ENCODE results near the gene ROR2. TPM values are rescaled to one million over a fixed set of nuclear protein-coding genes. Genes with fewer than 3 reads are reported as not detected.
A peak's percentile ranks its signal among the peaks of the same experiment; 100 is the strongest.

ROR2 gene
- total RNA-seq, 1 donor = 0.27 TPM

- DNase-seq (ENCODE audit: low read depth in 2 of 3, low spot score in 2 of 3) = no peak
Observed at GRCh38 chr9:91705386-91705785, 244.6 kb downstream of the ROR2 start.

- no peak for DNase-seq (ENCODE audit: low read depth in 2 of 3, low spot score in 2 of 3)
Observed at GRCh38 chr9:91700475-91700874, 249.6 kb downstream of the ROR2 start.

- no peak for DNase-seq (ENCODE audit: low read depth in 2 of 3, low spot score in 2 of 3)
Observed at GRCh38 chr9:91698266-91698665, 251.8 kb downstream of the ROR2 start.

GRCh38 chr9:91697201-91697600, 252.8 kb downstream of the ROR2 start:
- no peak for DNase-seq (ENCODE audit: low read depth in 2 of 3, low spot score in 2 of 3)

GRCh38 chr9:91694081-91694870, 255.8 kb downstream of the ROR2 start:
- no peak for DNase-seq (ENCODE audit: low read depth in 2 of 3, low spot score in 2 of 3)

- DNase-seq (ENCODE audit: low read depth in 2 of 3, low spot score in 2 of 3) = no peak
Observed at GRCh38 chr9:91693226-91693625, 256.8 kb downstream of the ROR2 start.

- peak in 2 of 3 donors; percentile 13 to 47 for DNase-seq (ENCODE audit: low read depth in 2 of 3, low spot score in 2 of 3)
Observed at GRCh38 chr9:91690540-91691249, 259.3 kb downstream of the ROR2 start.

- DNase-seq (ENCODE audit: low read depth in 2 of 3, low spot score in 2 of 3) = no peak
Observed at GRCh38 chr9:91689006-91689405, 261.0 kb downstream of the ROR2 start.

GRCh38 chr9:91683269-91683668, 266.8 kb downstream of the ROR2 start:
- DNase-seq (ENCODE audit: low read depth in 2 of 3, low spot score in 2 of 3) = no peak

GRCh38 chr9:91682806-91683205, 267.2 kb downstream of the ROR2 start:
- DNase-seq (ENCODE audit: low read depth in 2 of 3, low spot score in 2 of 3) = no peak

- DNase-seq (ENCODE audit: low read depth in 2 of 3, low spot score in 2 of 3) = peak in 2 of 3 donors; percentile 68 to 82
Observed at GRCh38 chr9:91681461-91682305, 268.3 kb downstream of the ROR2 start.

GRCh38 chr9:91680998-91681397, 269.0 kb downstream of the ROR2 start:
- no peak for DNase-seq (ENCODE audit: low read depth in 2 of 3, low spot score in 2 of 3)

- DNase-seq (ENCODE audit: low read depth in 2 of 3, low spot score in 2 of 3) = no peak
Observed at GRCh38 chr9:91680106-91680505, 269.9 kb downstream of the ROR2 start.

- DNase-seq (ENCODE audit: low read depth in 2 of 3, low spot score in 2 of 3) = no peak
Observed at GRCh38 chr9:91678807-91679580, 271.0 kb downstream of the ROR2 start.

- no peak for DNase-seq (ENCODE audit: low read depth in 2 of 3, low spot score in 2 of 3)
Observed at GRCh38 chr9:91677822-91678436, 272.1 kb downstream of the ROR2 start.

GRCh38 chr9:91677331-91677730, 272.7 kb downstream of the ROR2 start:
- DNase-seq (ENCODE audit: low read depth in 2 of 3, low spot score in 2 of 3) = no peak

GRCh38 chr9:91676046-91676445, 274.0 kb downstream of the ROR2 start:
- no peak for DNase-seq (ENCODE audit: low read depth in 2 of 3, low spot score in 2 of 3)

- no peak for DNase-seq (ENCODE audit: low read depth in 2 of 3, low spot score in 2 of 3)
Observed at GRCh38 chr9:91664663-91665062, 285.4 kb downstream of the ROR2 start.

GRCh38 chr9:91663858-91664257, 286.2 kb downstream of the ROR2 start:
- DNase-seq (ENCODE audit: low read depth in 2 of 3, low spot score in 2 of 3) = no peak

GRCh38 chr9:91661451-91661850, 288.6 kb downstream of the ROR2 start:
- DNase-seq (ENCODE audit: low read depth in 2 of 3, low spot score in 2 of 3) = no peak
